HepG2 (cell line): ENCODE results near the gene TOMM40L. TPM values are rescaled to one million over a fixed set of nuclear protein-coding genes. Genes with fewer than 3 reads are reported as not detected.

ENCODE experiments used
- CBX1 ChIP-seq: IDR thresholded peaks from one replicate; pipeline ENCODE4 v1.6.1; 2016; ENCODE audit warnings: antibody characterized with exemption, low read depth
- CCAR2 ChIP-seq: fragments of 200-400 bp; formaldehyde crosslinking; optimal IDR thresholded peaks from 2 replicates; pipeline ENCODE3; 2018; ENCODE audit warnings: low read depth, mild to moderate bottlenecking, low read length, moderate library complexity
- FLYWCH1 ChIP-seq: sonication (generic); formaldehyde crosslinking; IDR thresholded peaks from 2 replicates; pipeline ENCODE4 v1.8.1; 2023; ENCODE audit warnings: mild to moderate bottlenecking, missing genetic modification reagents
- FOXK1 ChIP-seq: sonication (generic); formaldehyde crosslinking; IDR thresholded peaks from 2 replicates; pipeline ENCODE4 v1.4.0; 2020; ENCODE audit warnings: low read depth, missing genetic modification reagents, borderline replicate concordance
- GTF2F1 ChIP-seq: fragments of 150-350 bp; IDR thresholded peaks from 2 replicates; pipeline ENCODE4 v1.6.1; 2014; ENCODE audit warnings: low read length
- HMGA1 ChIP-seq: sonication (generic); formaldehyde crosslinking; conservative IDR thresholded peaks from 2 replicates; pipeline ENCODE4 v1.4.0; 2020; ENCODE audit warnings: missing genetic modification reagents
- KDM5B ChIP-seq: sonication (generic); formaldehyde crosslinking; IDR thresholded peaks from 2 replicates; pipeline ENCODE4 v1.4.0; 2020; ENCODE audit warnings: missing genetic modification reagents, mild to moderate bottlenecking, borderline replicate concordance
- NFYB ChIP-seq: sonication (generic); formaldehyde crosslinking; IDR thresholded peaks from 2 replicates; pipeline ENCODE4 v1.4.0; 2020; ENCODE audit warnings: missing genetic modification reagents
- NFYC ChIP-seq: IDR thresholded peaks from 2 replicates; pipeline ENCODE4 v1.6.1; 2016; ENCODE audit warnings: missing genetic modification reagents, missing compliant biosample characterization
- PBX2 ChIP-seq: IDR thresholded peaks from 2 replicates; pipeline ENCODE4 v1.6.1; 2016; ENCODE audit warnings: control low read depth
- POLR2A ChIP-seq, 2 experiments: IDR thresholded peaks; 2 replicates each; pipeline ENCODE4 v1.6.1; 2011; ENCODE audit warnings: low read depth in 2 of 2, low read length in 2 of 2, mild to moderate bottlenecking in 1 of 2, moderate library complexity in 1 of 2; ENCODE audit not compliant: insufficient read depth in 1 of 2
- POLR2AphosphoS5 ChIP-seq: IDR thresholded peaks from 2 replicates; pipeline ENCODE4 v1.6.1; 2012; ENCODE audit warnings: low read depth, low read length
- POLR2G ChIP-seq: fragments of 200-400 bp; formaldehyde crosslinking; IDR thresholded peaks from 2 replicates; pipeline ENCODE4 v1.6.1; 2018; ENCODE audit warnings: mild to moderate bottlenecking, low read depth, low read length, moderate library complexity
- SIN3A ChIP-seq: IDR thresholded peaks from 2 replicates; pipeline ENCODE4 v1.6.1; 2011; ENCODE audit warnings: low read depth, mild to moderate bottlenecking, control low read depth, low read length, borderline replicate concordance
- SMAD3 ChIP-seq: sonication (generic); formaldehyde crosslinking; IDR thresholded peaks from 2 replicates; pipeline ENCODE4 v1.4.0; 2020; ENCODE audit warnings: missing genetic modification reagents
- SP4 ChIP-seq: sonication (generic); formaldehyde crosslinking; IDR thresholded peaks from 2 replicates; pipeline ENCODE4 v1.8.1; 2023; ENCODE audit warnings: mild to moderate bottlenecking, missing genetic modification reagents
- TFDP2 ChIP-seq: sonication (generic); formaldehyde crosslinking; IDR thresholded peaks from 2 replicates; pipeline ENCODE4 v1.4.0; 2020; ENCODE audit warnings: missing genetic modification reagents
- XRCC5 ChIP-seq: fragments of 200-400 bp; formaldehyde crosslinking; optimal IDR thresholded peaks from 2 replicates; pipeline ENCODE3; 2017; ENCODE audit warnings: mild to moderate bottlenecking, low read length
- ZMYM2 ChIP-seq: sonication (generic); formaldehyde crosslinking; IDR thresholded peaks from 2 replicates; pipeline ENCODE4 v1.8.0; 2022; ENCODE audit warnings: mild to moderate bottlenecking, missing genetic modification reagents
- ZNF180 ChIP-seq: sonication (generic); formaldehyde crosslinking; IDR thresholded peaks from 2 replicates; pipeline ENCODE4 v1.4.0; 2020; ENCODE audit warnings: low read depth, missing genetic modification reagents, borderline replicate concordance
- ZNF24 ChIP-seq: fragments of 450-650 bp; IDR thresholded peaks from 2 replicates; pipeline ENCODE4 v1.6.1; 2017; ENCODE audit warnings: antibody characterized with exemption, mild to moderate bottlenecking
- ZNF350 ChIP-seq: sonication (generic); formaldehyde crosslinking; IDR thresholded peaks from 2 replicates; pipeline ENCODE4 v1.4.0; 2020; ENCODE audit warnings: mild to moderate bottlenecking, low read depth, missing genetic modification reagents, borderline replicate concordance
- ZNF451 ChIP-seq: sonication (generic); formaldehyde crosslinking; IDR thresholded peaks from 2 replicates; pipeline ENCODE4 v1.5.0; 2020; ENCODE audit warnings: mild to moderate bottlenecking, missing genetic modification reagents
- ZNF468 ChIP-seq: sonication (generic); formaldehyde crosslinking; IDR thresholded peaks from 2 replicates; pipeline ENCODE4 v1.8.0; 2022; ENCODE audit warnings: mild to moderate bottlenecking, moderate library complexity, missing genetic modification reagents
- ZNF577 ChIP-seq: sonication (generic); formaldehyde crosslinking; IDR thresholded peaks from 2 replicates; pipeline ENCODE4 v1.4.0; 2020; ENCODE audit warnings: mild to moderate bottlenecking, low read depth, missing genetic modification reagents, borderline replicate concordance
- ZNF790 ChIP-seq: sonication (generic); formaldehyde crosslinking; IDR thresholded peaks from 2 replicates; pipeline ENCODE4 v1.8.0; 2022; ENCODE audit warnings: missing genetic modification reagents, mild to moderate bottlenecking, borderline replicate concordance
- ZNF83 ChIP-seq: sonication (generic); formaldehyde crosslinking; IDR thresholded peaks from 2 replicates; pipeline ENCODE4 v1.4.0; 2020; ENCODE audit warnings: missing genetic modification reagents, mild to moderate bottlenecking, borderline replicate concordance
- polyA plus RNA-seq, 8 experiments: library from polyadenylated mRNA; depleted of rRNA in 3 of 8; stranded (reverse) in 7 of 8; unstranded in 1 of 8; fragments of >200 nt; fragmentation: Illumina TruSeq in 4 of 8; extraction: Trizol in 4 of 8; gene quantifications; 2 replicates each; pipeline versions ENCODE4 v1.2.1 to v1.2.3, GENCODE V29; 2011 to 2016; ENCODE audit warnings: low read depth in 4 of 8, missing spikeins in 1 of 8, mixed read lengths in 1 of 8; ENCODE audit not compliant: insufficient read depth in 1 of 8
- total RNA-seq, 5 experiments: library from RNA; depleted of rRNA; stranded (reverse); fragments of >200 nt; fragmentation: Illumina TruSeq; extraction: Trizol; gene quantifications; 2 replicates each; pipeline ENCODE4 v1.2.3, GENCODE V29; 2016; ENCODE audit warnings: low read depth in 1 of 5
- TF ChIP-seq, protein P1 (sequence below): sonication (generic); formaldehyde crosslinking; IDR thresholded peaks from 2 replicates; pipeline ENCODE4 v1.4.0; 2020; ENCODE audit warnings: mild to moderate bottlenecking, low read depth, missing genetic modification reagents
- TF ChIP-seq, protein P2 (sequence below): IDR thresholded peaks from 2 replicates; pipeline ENCODE4 v1.6.1; 2016; ENCODE audit warnings: missing genetic modification reagents, missing compliant biosample characterization

Gene TOMM40L
- total and polyA plus RNA-seq, 2 of the 13 experiments (the other 11 are each of a cell fraction or from before 2014, with no cell fraction given), result 14.1 to 26.2 TPM

DNA sequence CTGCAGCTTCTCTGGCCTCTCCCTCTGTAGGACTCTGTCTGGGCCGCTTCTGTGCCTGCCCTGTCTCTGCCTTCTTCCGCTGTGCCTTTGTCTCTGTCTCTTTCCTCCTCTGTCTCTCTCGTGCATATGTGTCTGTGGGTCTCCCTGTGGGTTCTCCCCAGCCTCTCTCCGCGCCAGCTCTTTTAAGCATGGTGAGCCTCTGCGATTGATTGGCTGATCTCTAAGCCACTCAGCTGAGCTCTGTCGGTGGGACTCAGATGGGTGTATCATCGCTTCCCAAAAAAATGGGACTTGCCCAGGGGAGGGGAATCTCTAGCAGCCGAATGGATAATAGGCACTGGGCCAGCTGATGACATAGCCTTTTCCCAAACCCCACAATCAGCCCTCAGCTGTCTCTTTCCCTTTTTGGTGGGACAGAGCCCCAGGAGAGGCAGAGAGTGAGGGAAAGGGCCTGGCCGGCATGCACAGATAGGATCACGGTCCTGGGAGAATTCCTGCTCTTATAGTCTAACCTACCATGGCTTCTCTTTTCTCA is 26.9 kb upstream of the TOMM40L start, which contains the start of gene ADAMTS4 (continued):
- TF ChIP-seq, protein P1, sequence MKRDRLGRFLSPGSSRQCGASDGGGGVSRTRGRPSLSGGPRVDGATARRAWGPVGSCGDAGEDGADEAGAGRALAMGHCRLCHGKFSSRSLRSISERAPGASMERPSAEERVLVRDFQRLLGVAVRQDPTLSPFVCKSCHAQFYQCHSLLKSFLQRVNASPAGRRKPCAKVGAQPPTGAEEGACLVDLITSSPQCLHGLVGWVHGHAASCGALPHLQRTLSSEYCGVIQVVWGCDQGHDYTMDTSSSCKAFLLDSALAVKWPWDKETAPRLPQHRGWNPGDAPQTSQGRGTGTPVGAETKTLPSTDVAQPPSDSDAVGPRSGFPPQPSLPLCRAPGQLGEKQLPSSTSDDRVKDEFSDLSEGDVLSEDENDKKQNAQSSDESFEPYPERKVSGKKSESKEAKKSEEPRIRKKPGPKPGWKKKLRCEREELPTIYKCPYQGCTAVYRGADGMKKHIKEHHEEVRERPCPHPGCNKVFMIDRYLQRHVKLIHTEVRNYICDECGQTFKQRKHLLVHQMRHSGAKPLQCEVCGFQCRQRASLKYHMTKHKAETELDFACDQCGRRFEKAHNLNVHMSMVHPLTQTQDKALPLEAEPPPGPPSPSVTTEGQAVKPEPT (CRISPR knock-in tag), result no peak
- TF ChIP-seq ZNF468 (CRISPR knock-in tag), result 0 out of 2 replicates have a peak, but pooled peaks have one; percentile 43
- no peak for TF ChIP-seq SMAD3 (CRISPR knock-in tag)
- no peak for TF ChIP-seq ZNF180
- peak; percentile 52; the same call in 1 of the 2 replicates for TF ChIP-seq POLR2AphosphoS5
- peak; percentile 66; the same call in 1 of the 2 replicates for TF ChIP-seq SIN3A
- TF ChIP-seq ZNF577, result no peak
- no peak for TF ChIP-seq GTF2F1
- TF ChIP-seq ZNF24, result no peak
- no peak for TF ChIP-seq HMGA1 (CRISPR knock-in tag)
- TF ChIP-seq CBX1, result no peak
- TF ChIP-seq XRCC5, result peak; percentile 53
- TF ChIP-seq POLR2A (IDR thresholded peaks at IDR 0.05; ENCODE audit: insufficient read depth in 1 of 2, low read depth in 2 of 2, low read length in 2 of 2), result peak; percentile 38; a peak in 1 of 4 replicates
- no peak for TF ChIP-seq ZNF350 (CRISPR knock-in tag)
- TF ChIP-seq FLYWCH1 (CRISPR knock-in tag), result no peak
- TF ChIP-seq NFYB (CRISPR knock-in tag), result peak; percentile 68
- TF ChIP-seq, protein P2, sequence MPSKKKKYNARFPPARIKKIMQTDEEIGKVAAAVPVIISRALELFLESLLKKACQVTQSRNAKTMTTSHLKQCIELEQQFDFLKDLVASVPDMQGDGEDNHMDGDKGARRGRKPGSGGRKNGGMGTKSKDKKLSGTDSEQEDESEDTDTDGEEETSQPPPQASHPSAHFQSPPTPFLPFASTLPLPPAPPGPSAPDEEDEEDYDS (CRISPR knock-in tag), result peak; percentile 80
- TF ChIP-seq FOXK1, result no peak
- TF ChIP-seq ZMYM2 (CRISPR knock-in tag), result no peak
- TF ChIP-seq ZNF790 (CRISPR knock-in tag), result no peak
- TF ChIP-seq PBX2 (CRISPR knock-in tag), result peak; percentile 53
- TF ChIP-seq SP4 (CRISPR knock-in tag), result 0 out of 2 replicates have a peak, but pooled peaks have one; percentile 61
- TF ChIP-seq NFYC (CRISPR knock-in tag), result peak; percentile 68
- TF ChIP-seq KDM5B (CRISPR knock-in tag), result no peak
- no peak for TF ChIP-seq ZNF451 (CRISPR knock-in tag)
- TF ChIP-seq ZNF83 (CRISPR knock-in tag), result no peak
- TF ChIP-seq POLR2G, result peak; percentile 74
- TF ChIP-seq CCAR2, result no peak
- peak; percentile 29; the same call in 1 of the 2 replicates for TF ChIP-seq TFDP2 (CRISPR knock-in tag)
